ENCODE data around the gene EGF.

Gene EGF

DNA sequence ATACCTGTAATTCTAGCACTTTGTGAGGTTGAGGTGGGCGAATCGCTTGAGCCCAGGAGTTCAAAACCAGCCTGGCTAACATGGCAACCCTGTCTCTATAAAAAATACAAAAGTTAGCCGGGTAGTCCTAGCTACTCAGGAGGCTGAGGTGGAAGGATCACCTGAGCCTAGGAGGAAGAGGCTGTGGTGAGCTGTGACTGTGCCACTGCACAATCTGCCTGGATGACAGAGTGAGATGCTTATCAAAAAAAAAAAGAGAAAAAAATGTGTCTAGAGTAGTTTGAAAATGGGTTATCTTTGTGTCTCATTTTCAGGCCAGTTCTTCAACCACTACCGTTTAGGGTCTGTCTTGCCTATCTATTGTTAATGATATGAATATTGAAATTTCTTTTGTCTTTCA is 98.1 kb downstream of the EGF start:
- TF ChIP-seq, protein P1, sequence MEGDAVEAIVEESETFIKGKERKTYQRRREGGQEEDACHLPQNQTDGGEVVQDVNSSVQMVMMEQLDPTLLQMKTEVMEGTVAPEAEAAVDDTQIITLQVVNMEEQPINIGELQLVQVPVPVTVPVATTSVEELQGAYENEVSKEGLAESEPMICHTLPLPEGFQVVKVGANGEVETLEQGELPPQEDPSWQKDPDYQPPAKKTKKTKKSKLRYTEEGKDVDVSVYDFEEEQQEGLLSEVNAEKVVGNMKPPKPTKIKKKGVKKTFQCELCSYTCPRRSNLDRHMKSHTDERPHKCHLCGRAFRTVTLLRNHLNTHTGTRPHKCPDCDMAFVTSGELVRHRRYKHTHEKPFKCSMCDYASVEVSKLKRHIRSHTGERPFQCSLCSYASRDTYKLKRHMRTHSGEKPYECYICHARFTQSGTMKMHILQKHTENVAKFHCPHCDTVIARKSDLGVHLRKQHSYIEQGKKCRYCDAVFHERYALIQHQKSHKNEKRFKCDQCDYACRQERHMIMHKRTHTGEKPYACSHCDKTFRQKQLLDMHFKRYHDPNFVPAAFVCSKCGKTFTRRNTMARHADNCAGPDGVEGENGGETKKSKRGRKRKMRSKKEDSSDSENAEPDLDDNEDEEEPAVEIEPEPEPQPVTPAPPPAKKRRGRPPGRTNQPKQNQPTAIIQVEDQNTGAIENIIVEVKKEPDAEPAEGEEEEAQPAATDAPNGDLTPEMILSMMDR (IDR thresholded peaks at IDR 0.05) = no peak

GRCh38 chr4:110012917-110013316 is 100.2 kb downstream of the EGF start:
- Histone ChIP-seq H3K27ac (no peak overlapping the region), H3K4me3 (no peak overlapping the region)
- DNase-seq (ENCODE audit: low spot score) = no peak
- TF ChIP-seq, protein P1 (IDR thresholded peaks at IDR 0.05) = no peak

More for the DNA sequence above, 98.1 kb downstream of the EGF start:
- no peak overlapping the region for H3K27ac ChIP-seq
- H3K4me3 ChIP-seq = no peak overlapping the region
- DNase-seq (ENCODE audit: low spot score) = no peak

- Histone ChIP-seq H3K4me3 (no peak overlapping the region), H3K27ac (no peak overlapping the region)
- TF ChIP-seq, protein P1 (IDR thresholded peaks at IDR 0.05) = no peak
- no peak for DNase-seq (ENCODE audit: low spot score)
Measured at GRCh38 chr4:110014233-110014632, 101.5 kb downstream of the EGF start.

GRCh38 chr4:110019153-110019552 is 106.5 kb downstream of the EGF start:
- DNase-seq (ENCODE audit: low spot score) = no peak
- TF ChIP-seq, protein P1 (IDR thresholded peaks at IDR 0.05) = no peak
- no peak overlapping the region for H3K4me3 ChIP-seq
- no peak overlapping the region for H3K27ac ChIP-seq

DNA sequence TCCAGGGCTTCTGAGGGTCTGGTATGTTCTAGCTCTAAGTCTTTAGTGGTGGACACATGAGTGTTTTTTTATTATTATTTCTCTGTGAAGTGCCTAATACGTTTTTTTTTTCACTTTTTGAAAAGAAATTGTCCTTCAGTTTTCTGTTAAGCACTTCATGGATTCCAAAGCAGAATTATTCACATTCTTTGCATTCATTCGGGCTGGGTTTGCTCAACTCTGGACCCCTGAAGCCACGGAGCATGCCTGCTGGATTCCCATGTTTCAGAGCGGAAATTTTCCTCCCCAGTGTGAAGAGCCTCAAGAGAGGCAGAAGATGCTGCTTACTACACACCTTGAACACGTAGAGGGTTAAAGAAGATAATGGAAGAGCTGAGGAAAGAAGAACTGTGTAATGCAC is 107.5 kb downstream of the EGF start:
- no peak overlapping the region for H3K4me3 ChIP-seq
- DNase-seq (ENCODE audit: low spot score) = no peak
- TF ChIP-seq, protein P1 (IDR thresholded peaks at IDR 0.05) = no peak
- no peak overlapping the region for H3K27ac ChIP-seq

- TF ChIP-seq, protein P1 (IDR thresholded peaks at IDR 0.05) = no peak
Measured at GRCh38 chr4:110020646-110021443, 108.2 kb downstream of the EGF start.

DNA sequence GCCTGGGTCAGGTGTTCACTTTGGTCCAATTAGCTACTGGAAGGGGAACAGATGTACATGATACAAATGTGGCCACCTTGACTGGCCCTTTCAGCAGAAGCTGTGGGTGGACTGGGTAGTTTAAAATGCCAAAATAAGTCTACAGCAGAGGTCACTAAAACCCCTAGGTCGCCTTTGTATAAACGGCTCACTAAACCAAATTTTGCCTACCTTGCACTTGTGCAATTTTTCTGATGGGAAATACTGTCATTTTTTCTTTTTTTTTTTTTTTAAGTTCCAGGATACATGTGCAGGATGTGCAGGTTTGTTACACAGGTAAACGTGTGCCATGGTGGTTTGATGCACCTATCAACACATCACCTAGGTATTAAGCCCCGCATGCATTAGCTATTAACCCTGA is 109.8 kb downstream of the EGF start:
- TF ChIP-seq, protein P1 (IDR thresholded peaks at IDR 0.05) = no peak
- Histone ChIP-seq H3K27ac (no peak overlapping the region), H3K4me3 (no peak overlapping the region)
- DNase-seq (ENCODE audit: low spot score) = no peak

More at GRCh38 chr4:110020646-110021443, 108.2 kb downstream of the EGF start:
- H3K27ac ChIP-seq = no peak overlapping the region
- DNase-seq (ENCODE audit: low spot score) = no peak
- H3K4me3 ChIP-seq = no peak overlapping the region
